DMS79 (cell line): ENCODE data around the gene NAE1.
"Not testable (repeated sequence)": the region's sequence is repeated elsewhere in the genome, so short reads cannot be mapped to it uniquely, and the experiment has no call there.

Source experiments
- DNase-seq: peaks from one replicate; lab custom pipeline; 2025; lab: John Stamatoyannopoulos, UW

NAE1 gene

GRCh38 chr16:66802159-66802558, 28.6 kb downstream of the NAE1 start:
- no peak for DNase-seq

- no peak for DNase-seq
Observed at GRCh38 chr16:66801320-66802105, 29.3 kb downstream of the NAE1 start, which contains the start of gene TERB1. TSS of gene TERB1 (minus strand) at chr16:66801584. CDS start at chr16:66796798, 4,786 bp downstream.

GRCh38 chr16:66800856-66801255, 29.9 kb downstream of the NAE1 start:
- no peak for DNase-seq

- DNase-seq = no peak
Observed at GRCh38 chr16:66798161-66798560, 32.6 kb downstream of the NAE1 start.

GRCh38 chr16:66793984-66794383, 36.8 kb downstream of the NAE1 start:
- DNase-seq = not testable (repeated sequence)

- no peak for DNase-seq
Observed at GRCh38 chr16:66790130-66790733, 40.5 kb downstream of the NAE1 start.

- no peak for DNase-seq
Observed at GRCh38 chr16:66787427-66787826, 43.3 kb downstream of the NAE1 start.

GRCh38 chr16:66786551-66786950, 44.2 kb downstream of the NAE1 start:
- DNase-seq = no peak

GRCh38 chr16:66776457-66776856, 54.3 kb downstream of the NAE1 start:
- no peak for DNase-seq

GRCh38 chr16:66774981-66775380, 55.8 kb downstream of the NAE1 start:
- DNase-seq = no peak

GRCh38 chr16:66758086-66758485, 72.7 kb downstream of the NAE1 start:
- DNase-seq = no peak

- no peak for DNase-seq
Observed at GRCh38 chr16:66754819-66755218, 76.0 kb downstream of the NAE1 start.

GRCh38 chr16:66754211-66754610, 76.6 kb downstream of the NAE1 start:
- DNase-seq = no peak

GRCh38 chr16:66752958-66753357, 77.8 kb downstream of the NAE1 start:
- DNase-seq = no peak
